ENCODE measurements around the gene HSPG2. TPM values are rescaled to one million over a fixed set of nuclear protein-coding genes. Genes with fewer than 3 reads are reported as not detected.
"Not testable (repeated sequence)": the region's sequence is repeated elsewhere in the genome, so short reads cannot be mapped to it uniquely, and the experiment has no call there.

The HSPG2 gene
- polyA plus RNA-seq (0.79 and 0.90 TPM in 2 replicates), polyA minus RNA-seq (1.5 and 3.2 TPM in 2 replicates)

DNA sequence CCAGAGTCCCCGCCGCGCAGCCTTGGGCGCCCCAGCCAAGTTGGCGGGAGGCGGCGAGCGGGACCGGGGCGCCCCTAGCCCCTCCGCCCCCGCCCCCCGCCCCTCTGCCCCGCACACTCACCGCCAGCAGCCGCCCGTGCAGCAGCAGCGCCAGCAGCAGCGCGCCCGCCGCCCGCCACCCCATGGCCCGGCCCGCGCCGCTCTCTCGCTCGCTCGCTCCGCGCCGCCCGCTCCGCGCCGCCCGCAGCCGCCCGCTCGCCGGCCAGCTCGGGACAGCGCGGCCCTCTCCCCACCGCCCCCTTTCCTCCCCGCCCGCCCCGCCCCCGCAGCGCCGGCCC lies at the start of gene HSPG2:
Gene HSPG2 (minus strand): TSS at position 277 of the 338 bp plus-strand sequence. CDS start 93 bp downstream, at position 184.
- H2AFZ ChIP-seq (ENCODE audit: low read depth, low read length): no peak within 1 kb of the TSS
- no peaks in the 10 kb centered on the region for H3F3A ChIP-seq (ENCODE audit: insufficient read depth, low read length, poor library complexity, severe bottlenecking)
- H3K36me3 ChIP-seq (ENCODE audit: insufficient read depth, low read length): no peaks in the 10 kb centered on the region
- H3K4me3 ChIP-seq (ENCODE audit: low read length): peak within 1 kb of the TSS; percentile 72
- no peaks in the 10 kb centered on the region for H3K9me3 ChIP-seq (ENCODE audit: low read length)
- H3K27me3 ChIP-seq (ENCODE audit: insufficient read depth, low read depth, low read length): no peaks in the 10 kb centered on the region
- no peaks in the 10 kb centered on the region for H4K20me1 ChIP-seq (ENCODE audit: insufficient read depth)
- peak within 1 kb of the TSS; percentile 68 for H3K4me2 ChIP-seq (ENCODE audit: low read length)
- peak within 1 kb of the TSS; percentile 59 for H3K9ac ChIP-seq (ENCODE audit: low read length)
- no peaks in the 10 kb centered on the region for H3K9me2 ChIP-seq (ENCODE audit: insufficient read depth, low read length)
- H3K79me2 ChIP-seq (replicated peaks; ENCODE audit: insufficient read depth, low read length): no peaks in the 10 kb centered on the region
- TF ChIP-seq EZH2 (IDR thresholded peaks at IDR 0.05; ENCODE audit: borderline replicate concordance, insufficient read depth, low read length, poor library complexity, severe bottlenecking) (no peak), RAD21 (conservative IDR thresholded peaks at IDR 0.05) (no peak), SMC3 (conservative IDR thresholded peaks at IDR 0.05; ENCODE audit: poor library complexity) (no peak), EP300 (conservative IDR thresholded peaks at IDR 0.05; ENCODE audit: poor library complexity, severe bottlenecking) (no peak)
- H3K27ac ChIP-seq (ENCODE audit: low read length): no peak within 1 kb of the TSS

DNA sequence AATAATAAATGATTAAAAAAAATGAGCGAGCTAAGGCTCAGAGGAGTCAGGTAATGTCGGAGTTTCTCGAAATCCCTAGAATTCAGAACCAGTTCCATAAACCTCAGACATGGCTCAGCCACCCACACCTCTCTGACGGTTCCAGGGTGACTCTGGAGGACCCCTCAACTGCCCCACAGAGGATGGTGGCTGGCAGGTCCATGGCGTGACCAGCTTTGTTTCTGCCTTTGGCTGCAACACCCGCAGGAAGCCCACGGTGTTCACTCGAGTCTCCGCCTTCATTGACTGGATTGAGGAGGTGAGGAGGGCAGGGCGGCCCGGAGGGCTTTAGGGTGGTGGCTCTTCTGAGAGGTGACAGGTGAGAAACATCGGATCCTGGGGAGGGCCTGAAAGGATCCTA lies 49.3 kb upstream of the HSPG2 start:
- H3K4me3 ChIP-seq (ENCODE audit: low read length); H3K79me2 ChIP-seq (replicated peaks; ENCODE audit: insufficient read depth, low read length); H3K27ac ChIP-seq (ENCODE audit: low read length); H3K4me2 ChIP-seq (ENCODE audit: low read length); H3K9me2 ChIP-seq (ENCODE audit: insufficient read depth, low read length); H2AFZ ChIP-seq (ENCODE audit: low read depth, low read length); H3K9me3 ChIP-seq (ENCODE audit: low read length); H4K20me1 ChIP-seq (ENCODE audit: insufficient read depth); H3K9ac ChIP-seq (ENCODE audit: low read length); H3K27me3 ChIP-seq (ENCODE audit: insufficient read depth, low read depth, low read length); H3K36me3 ChIP-seq (ENCODE audit: insufficient read depth, low read length); H3F3A ChIP-seq (ENCODE audit: insufficient read depth, low read length, poor library complexity, severe bottlenecking): not testable (repeated sequence)

DNA sequence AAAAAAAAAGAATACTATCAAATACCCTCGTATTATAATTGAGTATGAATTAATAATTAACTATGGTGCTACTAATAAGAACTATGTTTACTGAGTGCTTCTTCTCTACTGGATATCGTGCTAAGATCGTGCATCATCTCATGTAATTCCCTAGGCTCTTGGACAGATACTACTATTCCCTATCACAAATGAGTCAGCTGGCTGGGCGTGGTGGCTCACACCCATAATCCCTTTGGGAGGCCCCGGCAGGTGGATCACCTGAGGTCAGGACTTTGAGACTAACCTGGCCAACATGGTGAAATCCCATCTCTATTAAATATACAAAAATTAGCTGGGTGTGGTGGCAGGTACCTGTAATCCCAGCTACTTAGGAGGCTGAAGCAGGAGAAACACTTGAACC lies 48.8 kb upstream of the HSPG2 start:
- not testable (repeated sequence) for H3K9ac ChIP-seq (ENCODE audit: low read length); H3K79me2 ChIP-seq (replicated peaks; ENCODE audit: insufficient read depth, low read length); H3K4me2 ChIP-seq (ENCODE audit: low read length); H3K4me3 ChIP-seq (ENCODE audit: low read length); H4K20me1 ChIP-seq (ENCODE audit: insufficient read depth); H3K9me3 ChIP-seq (ENCODE audit: low read length); H3K36me3 ChIP-seq (ENCODE audit: insufficient read depth, low read length); H2AFZ ChIP-seq (ENCODE audit: low read depth, low read length); H3K27ac ChIP-seq (ENCODE audit: low read length); H3K27me3 ChIP-seq (ENCODE audit: insufficient read depth, low read depth, low read length); H3K9me2 ChIP-seq (ENCODE audit: insufficient read depth, low read length); H3F3A ChIP-seq (ENCODE audit: insufficient read depth, low read length, poor library complexity, severe bottlenecking)

DNA sequence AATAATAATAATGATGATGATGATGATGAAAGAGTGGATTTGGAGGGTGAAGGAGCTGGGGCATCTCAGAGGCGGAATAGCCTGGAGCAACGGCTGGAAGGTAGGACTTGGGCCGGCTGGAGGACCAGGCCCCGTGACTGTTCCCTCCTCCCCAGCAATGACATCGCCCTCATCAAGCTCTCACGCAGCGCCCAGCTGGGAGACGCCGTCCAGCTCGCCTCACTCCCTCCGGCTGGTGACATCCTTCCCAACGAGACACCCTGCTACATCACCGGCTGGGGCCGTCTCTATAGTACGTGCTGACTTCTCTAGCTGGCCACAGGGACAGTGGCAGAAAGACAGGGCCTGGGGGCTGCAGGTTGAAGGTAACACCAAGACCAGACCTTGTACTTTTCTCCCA lies 46.4 kb upstream of the HSPG2 start:
- not testable (repeated sequence) for H2AFZ ChIP-seq (ENCODE audit: low read depth, low read length); H3K9me2 ChIP-seq (ENCODE audit: insufficient read depth, low read length); H3F3A ChIP-seq (ENCODE audit: insufficient read depth, low read length, poor library complexity, severe bottlenecking); H3K4me2 ChIP-seq (ENCODE audit: low read length); H3K27ac ChIP-seq (ENCODE audit: low read length); H3K36me3 ChIP-seq (ENCODE audit: insufficient read depth, low read length); H3K79me2 ChIP-seq (replicated peaks; ENCODE audit: insufficient read depth, low read length); H3K4me3 ChIP-seq (ENCODE audit: low read length); H3K9me3 ChIP-seq (ENCODE audit: low read length); H3K27me3 ChIP-seq (ENCODE audit: insufficient read depth, low read depth, low read length); H3K9ac ChIP-seq (ENCODE audit: low read length); H4K20me1 ChIP-seq (ENCODE audit: insufficient read depth)

DNA sequence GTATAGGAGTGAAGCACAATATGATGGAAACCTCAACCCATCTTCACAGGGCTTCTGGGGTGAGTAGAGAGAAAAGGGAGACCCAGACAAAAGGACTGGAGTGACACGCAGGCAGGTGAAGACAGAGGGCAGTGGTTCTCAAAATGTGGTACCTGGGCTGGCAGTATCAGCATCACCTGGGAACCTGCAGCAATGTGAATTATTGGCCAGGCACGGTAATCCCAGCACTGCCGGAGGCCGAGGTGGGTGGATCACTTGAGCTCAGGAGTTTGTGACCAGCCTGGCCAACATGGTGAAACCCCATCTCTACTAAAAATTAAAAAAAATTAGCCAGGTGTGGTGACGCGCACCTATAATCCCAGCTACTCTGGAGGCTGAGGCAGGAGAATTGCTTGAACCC lies 45.0 kb upstream of the HSPG2 start:
- not testable (repeated sequence) for H3F3A ChIP-seq (ENCODE audit: insufficient read depth, low read length, poor library complexity, severe bottlenecking); H4K20me1 ChIP-seq (ENCODE audit: insufficient read depth); H3K9me2 ChIP-seq (ENCODE audit: insufficient read depth, low read length); H3K27ac ChIP-seq (ENCODE audit: low read length); H3K27me3 ChIP-seq (ENCODE audit: insufficient read depth, low read depth, low read length); H3K79me2 ChIP-seq (replicated peaks; ENCODE audit: insufficient read depth, low read length); H2AFZ ChIP-seq (ENCODE audit: low read depth, low read length); H3K9ac ChIP-seq (ENCODE audit: low read length); H3K36me3 ChIP-seq (ENCODE audit: insufficient read depth, low read length); H3K4me2 ChIP-seq (ENCODE audit: low read length); H3K9me3 ChIP-seq (ENCODE audit: low read length); H3K4me3 ChIP-seq (ENCODE audit: low read length)

DNA sequence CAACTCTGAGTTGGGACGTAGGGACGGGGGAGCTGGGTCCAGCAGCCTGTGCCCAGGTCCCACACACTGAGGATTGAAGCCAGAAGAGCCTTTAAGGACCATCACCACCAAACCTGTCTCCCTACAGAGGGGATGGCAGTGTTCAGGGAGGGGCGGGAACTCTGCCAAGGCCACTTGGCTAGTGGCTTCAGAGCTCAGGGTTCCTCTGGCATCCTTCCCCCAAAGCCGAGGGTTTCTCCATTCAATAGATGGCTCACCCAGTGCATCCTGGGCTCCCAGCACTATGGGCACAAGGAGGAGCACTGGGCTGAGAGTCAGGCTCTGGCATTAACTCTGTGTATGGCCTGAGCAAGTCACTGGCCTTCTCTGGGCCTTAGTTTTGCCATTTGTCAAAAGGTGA lies 44.1 kb upstream of the HSPG2 start:
- not testable (repeated sequence) for H3F3A ChIP-seq (ENCODE audit: insufficient read depth, low read length, poor library complexity, severe bottlenecking); H3K36me3 ChIP-seq (ENCODE audit: insufficient read depth, low read length); H3K27me3 ChIP-seq (ENCODE audit: insufficient read depth, low read depth, low read length); H3K9me2 ChIP-seq (ENCODE audit: insufficient read depth, low read length); H3K9me3 ChIP-seq (ENCODE audit: low read length); H3K27ac ChIP-seq (ENCODE audit: low read length); H3K9ac ChIP-seq (ENCODE audit: low read length); H4K20me1 ChIP-seq (ENCODE audit: insufficient read depth); H3K79me2 ChIP-seq (replicated peaks; ENCODE audit: insufficient read depth, low read length); H3K4me2 ChIP-seq (ENCODE audit: low read length); H2AFZ ChIP-seq (ENCODE audit: low read depth, low read length); H3K4me3 ChIP-seq (ENCODE audit: low read length)

DNA sequence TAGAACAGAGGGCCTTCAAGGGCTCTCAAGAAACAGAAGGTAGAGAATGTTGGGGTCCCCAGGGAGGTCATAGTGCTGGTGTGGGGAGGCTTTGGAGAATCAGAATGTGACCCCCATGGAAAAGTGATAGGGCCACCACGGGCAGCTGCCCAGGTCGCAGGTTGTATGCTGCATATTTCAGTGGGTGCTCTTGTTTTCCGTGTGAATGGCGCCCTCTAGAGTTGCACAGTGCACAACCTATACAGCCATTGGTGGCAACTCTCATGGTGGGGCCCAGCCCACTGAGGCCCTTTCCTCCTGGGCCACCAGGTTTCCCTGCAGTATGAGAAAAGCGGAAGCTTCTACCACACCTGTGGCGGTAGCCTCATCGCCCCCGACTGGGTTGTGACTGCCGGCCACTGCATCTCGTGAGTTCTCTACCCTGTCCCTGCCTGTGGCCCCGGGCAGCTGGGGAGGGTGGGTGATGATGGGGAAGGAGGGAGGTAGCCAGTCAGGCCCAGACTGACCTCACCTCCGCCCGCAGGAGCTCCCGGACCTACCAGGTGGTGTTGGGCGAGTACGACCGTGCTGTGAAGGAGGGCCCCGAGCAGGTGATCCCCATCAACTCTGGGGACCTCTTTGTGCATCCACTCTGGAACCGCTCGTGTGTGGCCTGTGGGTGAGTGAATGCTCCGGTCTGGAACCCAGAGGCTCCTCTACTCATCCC lies 43.6 kb upstream of the HSPG2 start:
- not testable (repeated sequence) for H3K79me2 ChIP-seq (replicated peaks; ENCODE audit: insufficient read depth, low read length); H3K36me3 ChIP-seq (ENCODE audit: insufficient read depth, low read length); H3K27me3 ChIP-seq (ENCODE audit: insufficient read depth, low read depth, low read length); H2AFZ ChIP-seq (ENCODE audit: low read depth, low read length); H3K9me2 ChIP-seq (ENCODE audit: insufficient read depth, low read length); H3K9me3 ChIP-seq (ENCODE audit: low read length); H3K4me3 ChIP-seq (ENCODE audit: low read length); H3K4me2 ChIP-seq (ENCODE audit: low read length); H3K9ac ChIP-seq (ENCODE audit: low read length); H4K20me1 ChIP-seq (ENCODE audit: insufficient read depth); H3K27ac ChIP-seq (ENCODE audit: low read length); H3F3A ChIP-seq (ENCODE audit: insufficient read depth, low read length, poor library complexity, severe bottlenecking)

All from neural cell (in vitro differentiated cells).